SH-SY5Y (cell line): ENCODE measurements around the gene ALKBH3.
A peak's percentile ranks its signal among the peaks of the same experiment; 100 is the strongest.

ENCODE experiments used
- GATA2 ChIP-seq: IDR thresholded peaks from 2 replicates; pipeline ENCODE4 v1.6.1; 2011; ENCODE audit warnings: mild to moderate bottlenecking, low read depth, low read length
- GATA3 ChIP-seq: IDR thresholded peaks from 2 replicates; pipeline ENCODE4 v1.6.1; 2011; ENCODE audit warnings: low read depth, mild to moderate bottlenecking, low read length, moderate library complexity

ALKBH3 gene

DNA sequence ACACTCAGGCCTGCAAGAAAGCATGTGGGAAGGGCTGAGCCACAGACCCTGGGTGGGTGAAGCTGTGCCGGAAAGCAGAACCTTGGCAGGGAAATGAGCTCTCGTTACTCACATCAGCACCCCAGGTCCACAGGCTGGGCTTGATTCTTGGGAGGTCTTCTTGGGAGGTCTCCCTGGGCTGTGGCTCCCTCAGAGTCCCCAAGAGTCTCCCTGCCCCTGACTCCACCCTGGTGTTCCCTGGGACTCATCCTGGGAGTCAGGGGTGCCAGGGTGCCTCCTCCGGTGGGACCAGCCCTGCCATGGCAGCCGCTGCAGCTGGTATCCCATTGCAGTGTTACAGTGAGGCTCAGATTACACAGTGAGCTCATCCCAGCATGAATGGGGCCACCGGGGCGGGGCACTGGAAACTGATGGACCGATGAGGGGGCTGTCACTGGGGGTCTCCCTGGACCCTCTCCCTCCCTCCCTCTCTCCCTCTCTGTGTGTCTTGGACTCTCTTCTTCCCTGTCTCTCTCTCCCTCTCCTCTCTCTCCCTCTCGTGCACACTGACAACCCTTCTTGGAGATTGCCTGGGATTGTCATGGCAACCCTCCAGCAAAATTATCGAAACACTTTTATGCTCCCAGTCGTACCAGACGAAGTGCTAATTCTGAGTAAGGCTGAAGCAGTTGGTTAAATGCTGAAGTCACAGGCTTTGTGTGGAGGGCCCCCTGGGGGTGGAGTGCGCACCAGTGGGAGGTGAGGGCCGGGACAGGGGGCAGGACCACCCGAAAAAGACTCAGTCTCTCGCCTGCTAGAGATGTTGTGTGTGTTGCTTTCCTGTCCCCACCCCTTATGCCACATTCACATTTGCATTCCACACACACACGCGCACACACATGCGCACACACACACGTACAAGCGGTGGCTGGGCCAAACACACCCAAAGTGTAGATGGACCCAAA, 53.2 kb downstream of the ALKBH3 start:
- no peak for TF ChIP-seq GATA3
- no peak for TF ChIP-seq GATA2

DNA sequence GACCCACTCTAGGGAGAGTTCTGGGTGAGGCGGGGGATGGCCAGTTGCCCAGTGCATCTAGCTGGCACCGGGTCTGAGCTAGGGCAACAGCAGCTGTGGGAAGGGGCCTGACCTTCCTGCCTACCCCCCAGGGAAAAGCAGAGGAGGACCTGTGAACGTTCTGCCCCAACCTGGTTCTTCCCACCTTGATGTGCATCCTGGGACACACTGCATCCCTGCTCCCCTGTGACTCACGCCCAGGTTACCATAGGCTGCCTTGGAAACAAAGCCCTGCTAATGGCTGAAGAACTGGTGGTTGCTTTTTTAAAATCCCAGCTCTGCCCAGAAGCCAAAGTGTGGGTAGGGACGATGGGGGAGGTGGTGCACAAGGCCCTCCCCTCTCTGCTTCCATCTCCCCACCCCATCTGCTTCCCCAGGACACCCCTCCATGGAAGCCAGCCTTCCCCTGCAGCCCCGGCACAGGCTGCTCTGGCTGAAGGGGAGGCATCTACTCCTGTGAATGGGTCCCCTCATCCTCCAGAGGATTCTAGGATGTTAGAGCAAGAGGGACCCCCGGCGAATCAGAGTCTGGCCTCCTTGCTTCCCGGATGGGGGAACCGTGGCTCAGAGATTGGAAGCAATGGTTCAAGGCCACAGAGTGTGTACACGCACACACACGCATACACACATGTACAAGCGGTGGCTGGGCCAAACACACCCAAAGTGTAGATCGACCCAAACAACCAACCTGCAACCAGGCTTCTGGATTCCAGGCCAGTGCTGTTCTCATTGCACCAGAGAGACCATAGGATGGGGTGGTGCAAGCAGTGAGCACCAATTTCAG, 54.2 kb downstream of the ALKBH3 start:
- TF ChIP-seq GATA2, result no peak
- TF ChIP-seq GATA3, result no peak

DNA sequence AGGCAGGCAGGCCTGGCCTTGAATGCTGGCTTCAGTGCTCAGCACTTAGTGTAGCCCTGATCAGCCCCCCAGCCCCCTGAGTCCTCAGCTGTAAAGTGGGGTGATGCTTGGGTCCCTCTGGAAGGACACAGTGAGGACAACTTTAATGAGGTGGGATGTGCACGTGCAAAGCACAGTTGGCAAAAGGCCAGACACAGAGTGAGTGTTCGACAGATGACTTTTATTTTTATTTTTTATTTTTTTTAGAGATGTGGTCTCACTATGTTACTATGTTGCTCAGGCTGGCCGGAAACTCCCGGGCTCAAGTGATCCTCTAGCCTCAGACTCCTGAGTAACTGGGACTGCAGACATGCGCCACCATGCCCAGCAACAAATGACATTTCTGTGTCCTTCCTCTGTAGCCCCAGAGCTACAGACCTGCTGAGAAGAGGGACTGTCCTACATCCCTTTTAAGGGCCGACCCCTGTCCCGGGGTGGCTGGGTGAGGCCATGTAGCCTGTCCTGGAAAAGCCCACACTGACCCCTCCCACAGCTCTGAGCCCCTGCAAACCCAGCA, 54.9 kb downstream of the ALKBH3 start:
- TF ChIP-seq GATA3, result no peak
- no peak for TF ChIP-seq GATA2

DNA sequence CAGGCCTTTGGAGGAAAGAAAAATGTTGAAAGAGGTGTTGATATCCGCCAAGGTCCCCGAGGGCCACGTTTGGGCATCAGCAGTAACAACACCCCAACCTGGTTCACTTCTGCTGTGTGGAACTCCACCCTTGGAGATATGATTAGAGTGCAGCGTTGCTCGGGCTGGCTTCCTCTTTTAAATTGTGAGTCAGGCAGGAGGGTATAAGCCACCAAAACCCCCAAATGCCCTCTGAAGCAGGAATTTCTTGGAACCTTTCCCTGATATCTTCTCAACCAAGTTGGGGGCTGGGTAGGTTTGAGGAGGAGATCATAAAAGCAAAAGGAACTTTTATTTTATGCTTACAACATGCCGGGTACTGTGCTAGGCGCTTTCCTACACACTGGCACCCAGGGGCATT, 55.4 kb downstream of the ALKBH3 start:
- TF ChIP-seq GATA3 (no peak), GATA2 (no peak)

DNA sequence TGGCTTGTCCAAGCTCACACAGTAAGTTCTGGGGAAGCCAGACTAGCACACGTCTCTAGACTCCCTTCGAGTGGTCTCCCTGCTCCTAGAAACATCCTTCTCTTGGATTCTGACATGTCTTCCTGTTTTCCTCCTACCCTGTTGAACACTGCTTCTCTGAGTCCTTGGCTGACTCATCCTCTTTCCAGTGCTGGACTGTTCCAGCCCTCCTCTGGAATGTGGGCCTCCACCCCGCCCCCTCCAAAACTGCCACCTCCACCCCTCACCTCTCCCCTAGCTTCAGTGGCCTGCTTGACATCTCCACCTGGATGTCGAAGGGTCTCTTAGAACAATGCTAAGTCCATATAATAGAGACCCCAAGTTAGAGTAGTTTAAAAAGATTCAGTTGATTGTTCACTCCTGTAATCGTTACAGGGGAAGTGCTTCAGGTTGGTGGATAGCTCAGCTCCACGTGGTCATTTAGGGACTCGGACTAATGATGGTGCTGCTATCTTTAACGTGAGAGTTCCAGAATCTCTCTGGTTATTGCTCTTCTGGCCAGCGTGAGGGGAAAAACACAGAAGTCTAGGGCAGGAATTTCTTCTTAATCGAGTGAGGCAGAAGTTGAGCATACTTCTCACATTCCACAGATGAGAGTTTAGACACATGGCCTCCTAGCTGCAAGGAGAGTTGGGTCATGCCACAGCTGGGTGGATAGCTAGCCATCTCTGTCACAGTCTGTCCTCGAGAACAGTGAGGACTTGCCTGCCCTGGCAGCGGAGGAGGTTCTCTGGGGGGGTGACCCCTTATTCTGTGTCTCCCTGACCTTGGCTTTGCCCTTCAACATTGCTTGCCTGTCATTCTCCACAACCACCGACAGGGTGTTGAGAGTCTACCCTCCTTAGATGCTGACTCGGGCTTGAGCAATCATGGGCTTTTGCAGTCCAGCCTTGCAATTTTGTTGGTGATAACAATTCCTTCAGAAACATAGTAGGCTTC, 57.1 kb downstream of the ALKBH3 start:
- TF ChIP-seq GATA3 (no peak), GATA2 (no peak)

DNA sequence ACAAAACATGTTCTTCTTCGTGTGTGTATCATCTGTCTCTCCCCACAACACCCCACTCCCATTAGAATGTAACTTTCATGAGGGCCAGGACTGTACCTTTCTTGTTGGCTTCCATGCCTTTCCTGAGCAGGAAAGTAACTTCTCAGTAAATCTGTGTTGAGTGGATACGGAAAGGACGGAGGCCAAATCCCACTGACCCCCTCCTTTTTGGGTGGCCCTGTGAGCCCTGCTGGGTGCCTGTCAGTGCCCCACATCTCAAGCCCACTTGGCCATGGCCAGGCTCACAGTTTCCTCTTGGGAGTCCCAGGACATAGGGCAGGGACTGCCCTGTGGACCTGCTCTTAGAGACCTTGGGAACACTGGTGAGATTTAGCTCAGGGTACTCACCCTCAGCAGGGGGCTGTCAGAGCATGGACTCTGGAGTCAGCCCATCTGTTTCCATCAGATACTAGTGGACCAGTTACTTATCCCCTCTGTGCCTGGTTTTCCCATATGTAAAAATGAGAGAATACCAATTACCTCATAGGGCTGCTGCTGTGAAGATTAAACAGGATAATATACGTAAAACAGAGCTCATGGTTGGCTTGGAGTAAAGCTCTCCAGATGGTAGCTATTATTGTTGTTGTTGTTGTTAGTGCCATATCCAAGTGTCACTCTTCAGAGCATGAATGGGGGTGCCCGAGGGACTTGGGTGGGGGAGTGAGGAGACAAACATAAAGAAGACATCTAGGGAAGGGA, 60.8 kb downstream of the ALKBH3 start:
- TF ChIP-seq GATA3 (no peak; the same call in 1 of the 2 replicates), GATA2 (peak; percentile 85)

DNA sequence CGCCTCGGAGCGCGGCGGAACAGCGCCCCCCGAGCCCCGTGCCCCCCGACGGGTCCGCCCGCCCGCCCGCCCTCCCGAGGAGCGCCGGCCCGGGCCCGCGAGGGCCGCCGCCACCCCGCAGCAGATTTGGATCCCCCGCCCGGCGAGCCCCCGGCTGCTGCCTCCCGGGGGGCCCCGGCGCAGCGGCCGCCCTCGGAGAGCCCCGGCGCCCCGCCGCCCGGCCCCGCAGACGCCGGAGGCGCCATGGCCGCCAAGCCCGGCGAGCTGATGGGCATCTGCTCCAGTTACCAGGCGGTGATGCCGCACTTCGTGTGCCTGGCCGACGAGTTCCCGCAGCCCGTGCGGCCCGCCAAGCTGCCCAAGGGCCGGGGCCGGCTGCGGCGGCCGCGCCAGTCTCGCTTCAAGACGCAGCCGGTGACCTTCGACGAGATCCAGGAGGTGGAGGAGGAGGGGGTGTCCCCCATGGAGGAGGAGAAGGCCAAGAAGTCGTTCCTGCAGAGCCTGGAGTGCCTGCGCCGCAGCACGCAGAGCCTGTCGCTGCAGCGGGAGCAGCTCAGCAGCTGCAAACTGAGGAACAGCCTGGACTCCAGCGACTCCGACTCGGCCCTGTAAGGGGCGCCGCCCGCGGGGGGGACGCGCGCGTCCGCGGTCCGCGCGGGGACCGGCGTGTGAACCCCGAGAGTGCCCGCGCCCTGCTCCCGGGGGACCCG, 62.2 kb downstream of the ALKBH3 start:
- TF ChIP-seq GATA2, result no peak
- TF ChIP-seq GATA3, result no peak

DNA sequence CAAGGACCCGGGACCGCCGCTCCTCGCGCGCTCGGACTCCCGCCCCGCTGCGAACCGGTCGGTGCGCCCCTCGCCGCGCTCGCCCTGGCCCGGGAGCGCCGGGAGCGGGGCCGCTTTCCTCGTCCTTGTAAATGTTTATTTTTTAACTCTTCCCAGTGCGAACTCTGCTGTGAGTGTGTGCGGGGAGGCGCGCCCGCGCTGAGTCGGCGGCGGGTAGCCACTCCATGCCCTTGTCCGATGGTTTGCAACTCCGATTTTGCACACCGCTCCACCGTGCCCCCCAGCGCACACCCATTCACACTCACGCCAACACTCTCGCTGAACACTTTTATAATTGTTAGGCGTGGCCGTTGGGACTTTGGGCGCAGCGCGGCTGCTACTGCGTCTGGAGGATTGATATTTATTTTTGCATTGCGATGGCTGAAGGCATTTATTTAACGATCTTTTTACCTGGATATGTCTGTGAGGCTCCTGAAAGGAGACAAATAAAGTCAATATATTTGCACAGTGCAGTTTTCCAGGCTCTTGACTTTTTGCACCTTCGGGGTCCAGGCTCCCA, 62.8 kb downstream of the ALKBH3 start:
- no peak for TF ChIP-seq GATA2
- TF ChIP-seq GATA3, result no peak

DNA sequence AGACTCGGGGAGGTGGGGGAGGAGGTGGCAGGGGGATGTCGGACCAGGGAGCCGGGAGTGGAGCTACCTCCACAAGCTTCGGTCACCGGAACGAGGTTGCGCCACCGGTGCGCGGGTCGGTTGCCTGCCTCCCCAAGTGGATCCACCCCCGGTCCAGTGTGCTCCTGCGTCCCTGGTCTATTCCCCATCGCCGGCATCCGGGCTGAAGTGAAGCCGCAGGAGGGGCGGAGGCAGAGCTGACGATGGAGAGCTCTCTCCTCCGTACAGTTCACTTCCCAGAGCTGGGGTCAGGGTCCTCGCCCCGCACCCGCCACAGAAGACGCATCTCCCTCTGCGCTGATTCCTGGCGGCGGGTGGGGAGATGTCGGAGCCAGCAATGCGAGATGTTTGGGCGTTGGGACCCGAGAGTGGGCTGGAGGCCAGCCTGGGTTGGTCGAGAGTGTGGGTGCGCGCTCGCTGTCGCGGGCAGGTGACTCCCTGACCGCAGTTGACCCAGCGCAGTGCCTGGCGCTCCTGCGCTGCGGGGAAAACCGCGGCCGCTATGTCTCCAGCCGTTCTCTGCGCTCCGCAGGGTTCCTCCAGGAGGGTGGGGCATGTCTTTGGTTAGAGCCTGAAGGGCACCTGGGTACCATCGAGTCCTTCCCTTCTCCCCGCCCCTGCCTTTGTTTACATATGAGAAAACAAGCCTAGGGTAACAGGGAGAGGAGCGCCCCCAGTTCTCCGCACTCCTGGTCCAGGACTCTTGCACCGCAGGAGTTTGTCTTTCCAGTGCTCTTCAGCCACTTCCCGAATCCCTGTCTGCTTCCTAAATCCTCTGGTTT, 63.5 kb downstream of the ALKBH3 start:
- TF ChIP-seq GATA2 (no peak), GATA3 (no peak)

DNA sequence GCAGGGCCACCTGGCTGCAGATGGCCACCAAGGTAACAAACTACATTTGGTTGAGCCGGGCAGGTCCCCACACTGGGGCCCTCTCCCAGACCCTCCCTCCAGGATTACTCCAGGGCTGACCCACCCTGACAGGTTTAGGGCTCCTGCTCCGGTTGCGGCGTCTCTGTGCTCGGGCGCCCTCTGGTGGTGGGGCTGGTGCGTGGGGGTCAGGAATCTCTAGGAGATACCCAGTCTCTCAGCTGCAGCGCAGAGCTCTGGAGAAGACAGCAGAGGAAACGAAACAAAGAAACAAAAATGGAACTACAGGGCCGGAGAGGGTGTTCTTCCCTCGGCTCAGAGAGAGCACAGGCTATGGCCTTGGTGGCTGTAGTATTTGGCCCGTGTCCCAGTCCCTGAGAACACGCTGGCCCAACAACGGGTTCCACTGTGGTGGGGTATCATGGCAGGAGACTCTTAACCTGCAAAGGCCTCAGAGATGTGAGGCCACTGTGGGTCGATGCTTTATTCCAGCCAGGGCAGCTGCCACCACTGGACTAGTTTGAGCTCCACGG, 64.2 kb downstream of the ALKBH3 start:
- TF ChIP-seq GATA2 (no peak), GATA3 (no peak)
